DOHH2 (cell line): ENCODE data around the gene RPS8.
"Not testable (repeated sequence)": the region's sequence is repeated elsewhere in the genome, so short reads cannot be mapped to it uniquely, and the experiment has no call there.

Source experiments
- EZH2phosphoT487 ChIP-seq: fragments of 200-600 bp; sonication (generic); IDR thresholded peaks from 2 replicates; pipeline ENCODE4 v1.6.1; 2017; ENCODE audit warnings: borderline replicate concordance, mild to moderate bottlenecking, antibody characterized with exemption, low read length, moderate library complexity, mixed read lengths
- TF ChIP-seq, protein P1 (sequence below): fragments of 200-600 bp; sonication (generic); IDR thresholded peaks from one replicate; pipeline ENCODE4 v1.5.1; 2014; ENCODE audit warnings: antibody characterized with exemption, mild to moderate bottlenecking, low read depth, low read length; ENCODE audit not compliant: poor library complexity, severe bottlenecking

DNA sequence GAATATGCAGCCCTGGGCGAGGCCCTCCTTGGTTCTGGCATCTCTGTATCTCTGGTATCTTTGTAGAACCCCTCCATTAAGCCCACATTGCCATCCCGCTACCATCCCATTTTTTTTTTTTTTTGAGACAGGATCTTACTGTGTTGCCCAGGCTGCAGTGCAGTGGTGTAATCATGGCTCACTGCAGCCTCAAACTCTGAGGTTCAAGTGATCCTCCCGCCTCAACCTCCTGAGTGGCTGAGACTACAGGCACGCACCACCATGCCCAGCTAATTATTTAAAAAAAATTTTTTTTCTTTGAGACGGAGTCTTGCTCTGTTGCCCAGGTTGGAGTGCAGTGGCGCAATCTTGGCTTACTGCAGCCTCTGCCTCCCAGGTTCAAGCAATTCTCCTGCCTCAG lies 49.1 kb downstream of the RPS8 start:
- TF ChIP-seq, protein P1, sequence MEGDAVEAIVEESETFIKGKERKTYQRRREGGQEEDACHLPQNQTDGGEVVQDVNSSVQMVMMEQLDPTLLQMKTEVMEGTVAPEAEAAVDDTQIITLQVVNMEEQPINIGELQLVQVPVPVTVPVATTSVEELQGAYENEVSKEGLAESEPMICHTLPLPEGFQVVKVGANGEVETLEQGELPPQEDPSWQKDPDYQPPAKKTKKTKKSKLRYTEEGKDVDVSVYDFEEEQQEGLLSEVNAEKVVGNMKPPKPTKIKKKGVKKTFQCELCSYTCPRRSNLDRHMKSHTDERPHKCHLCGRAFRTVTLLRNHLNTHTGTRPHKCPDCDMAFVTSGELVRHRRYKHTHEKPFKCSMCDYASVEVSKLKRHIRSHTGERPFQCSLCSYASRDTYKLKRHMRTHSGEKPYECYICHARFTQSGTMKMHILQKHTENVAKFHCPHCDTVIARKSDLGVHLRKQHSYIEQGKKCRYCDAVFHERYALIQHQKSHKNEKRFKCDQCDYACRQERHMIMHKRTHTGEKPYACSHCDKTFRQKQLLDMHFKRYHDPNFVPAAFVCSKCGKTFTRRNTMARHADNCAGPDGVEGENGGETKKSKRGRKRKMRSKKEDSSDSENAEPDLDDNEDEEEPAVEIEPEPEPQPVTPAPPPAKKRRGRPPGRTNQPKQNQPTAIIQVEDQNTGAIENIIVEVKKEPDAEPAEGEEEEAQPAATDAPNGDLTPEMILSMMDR: not testable (repeated sequence)
- TF ChIP-seq EZH2phosphoT487: not testable (repeated sequence)
